GM12878 (cell line): ENCODE measurements around the gene SLAMF8. TPM values are rescaled to one million over a fixed set of nuclear protein-coding genes. Genes with fewer than 3 reads are reported as not detected.

Experiments used
- ATAC-seq: fragments of 200-7000 bp; cut with Tn5 transposase; 3 replicates; pipeline ENCODE4 v1.9.1; 2020; ENCODE audit warnings: mild to moderate bottlenecking, moderate library complexity
- BruUV-seq: library from RNA; stranded (reverse); fragments of 400-500 nt; replicated peaks from 2 replicates; lab custom pipeline; 2021; lab: Mats Ljungman, UMichigan
- CTCF ChIA-PET: fragments of 300-600 bp; sonication (Branson Sonifier 250); formaldehyde crosslinking; extraction: SDS; loops from one replicate; lab custom pipeline; 2021; ENCODE audit warnings: inconsistent platforms; lab: Yijun Ruan, JAX
- POLR2A ChIA-PET: fragments of 350-600 bp; formaldehyde crosslinking; extraction: SDS; loops from one replicate; lab custom pipeline; 2021; ENCODE audit warnings: inconsistent platforms; lab: Charles Lee
- RAD21 ChIA-PET: fragments of 300-600 bp; sonication (Branson Sonifier 250); formaldehyde crosslinking; loops from one replicate; lab custom pipeline; 2023; ENCODE audit warnings: antibody characterized with exemption; ENCODE audit not compliant: unreplicated experiment; lab: Charles Lee
- SMC1A ChIA-PET: fragments of 300-600 bp; sonication (Branson Sonifier 250); formaldehyde crosslinking; loops from one replicate; lab custom pipeline; 2023; ENCODE audit not compliant: unreplicated experiment, uncharacterized antibody; lab: Charles Lee
- DNase-seq: peaks from one replicate; pipeline ENCODE4 v3.0.0-alpha.2; 2011; ENCODE audit warnings: low read depth, low spot score
- FAIRE-seq: peaks from 3 replicates; lab custom pipeline; 2011; peaks lifted over from hg19 to GRCh38; lab: Jason Lieb, UNC
- H2AFZ ChIP-seq: 2 replicates; pipeline ENCODE4 v1.6.0; 2011; ENCODE audit warnings: low read depth, low read length, control low read depth; ENCODE audit not compliant: control insufficient read depth
- H3K27ac ChIP-seq: 2 replicates; pipeline ENCODE4 v1.5.1; 2011; ENCODE audit warnings: control low read depth; ENCODE audit not compliant: control insufficient read depth, insufficient read depth
- H3K27me3 ChIP-seq, 2 experiments: replicated peaks in 1 of 2; 2 replicates each; pipeline versions ENCODE4 v1.6.0 to v1.6.1; 2011; ENCODE audit warnings: low read length in 1 of 2; ENCODE audit not compliant: control insufficient read depth in 2 of 2, insufficient read depth in 2 of 2
- H3K36me3 ChIP-seq, 2 experiments: 2 replicates each; pipeline ENCODE4 v1.5.1; 2011; ENCODE audit warnings: low read length in 1 of 2; ENCODE audit not compliant: control insufficient read depth in 2 of 2, insufficient read depth in 2 of 2
- H3K4me1 ChIP-seq: 2 replicates; pipeline ENCODE4 v1.6.1; 2011; ENCODE audit warnings: mild to moderate bottlenecking, low read length, moderate library complexity, mixed read lengths; ENCODE audit not compliant: control insufficient read depth, insufficient read depth
- H3K4me2 ChIP-seq: 2 replicates; pipeline ENCODE4 v1.6.0; 2011; ENCODE audit warnings: control low read depth; ENCODE audit not compliant: control insufficient read depth, insufficient read depth
- H3K4me3 ChIP-seq: fragments of 200-600 bp; sonication (generic); 2 replicates; pipeline ENCODE4 v1.5.1; 2016
- H3K79me2 ChIP-seq: 2 replicates; pipeline ENCODE4 v1.6.0; 2011; ENCODE audit warnings: low read length; ENCODE audit not compliant: control insufficient read depth, insufficient read depth
- H3K9ac ChIP-seq: 2 replicates; pipeline ENCODE4 v1.8.0; 2011; ENCODE audit warnings: low read length, control low read depth, mixed read lengths; ENCODE audit not compliant: control insufficient read depth, insufficient read depth
- H3K9me3 ChIP-seq: replicated peaks from 3 replicates; pipeline ENCODE4 v1.5.1; 2011; ENCODE audit warnings: mild to moderate bottlenecking, low read length; ENCODE audit not compliant: control insufficient read depth, insufficient read depth
- H4K20me1 ChIP-seq: 2 replicates; pipeline ENCODE4 v1.6.0; 2011; ENCODE audit not compliant: control insufficient read depth, insufficient read depth
- E2F4 ChIP-seq: IDR thresholded peaks from 2 replicates; pipeline ENCODE4 v1.6.1; 2012; ENCODE audit warnings: low read depth, low read length, improper control_type of control experiment
- EGR1 ChIP-seq, 2 experiments: IDR thresholded peaks; 1 replicate in 1 of 2; 2 replicates in 1 of 2; pipeline ENCODE4 v1.6.1; 2011 to 2012; ENCODE audit warnings: low read depth in 2 of 2, low read length in 2 of 2, borderline replicate concordance in 1 of 2, mild to moderate bottlenecking in 1 of 2, moderate library complexity in 1 of 2
- EZH2 ChIP-seq: IDR thresholded peaks from 2 replicates; pipeline ENCODE4 v1.6.1; 2012; ENCODE audit warnings: low read depth, mild to moderate bottlenecking, control low read depth, inconsistent platforms, low read length, borderline replicate concordance; ENCODE audit not compliant: control insufficient read depth
- FOXK2 ChIP-seq: fragments of 450-650 bp; IDR thresholded peaks from 2 replicates; pipeline ENCODE4 v1.6.1; 2017; ENCODE audit warnings: mild to moderate bottlenecking, moderate library complexity
- KLF5 ChIP-seq: fragments of 450-650 bp; IDR thresholded peaks from 2 replicates; pipeline ENCODE4 v1.6.1; 2014; ENCODE audit warnings: mild to moderate bottlenecking; ENCODE audit not compliant: partially characterized antibody
- MXI1 ChIP-seq: fragments of 150-350 bp; IDR thresholded peaks from 2 replicates; pipeline ENCODE4 v1.6.1; 2011; ENCODE audit warnings: low read depth, mild to moderate bottlenecking, inconsistent platforms, low read length, improper control_type of control experiment
- MYB ChIP-seq: fragments of 150-350 bp; IDR thresholded peaks from 2 replicates; pipeline ENCODE4 v1.6.1; 2014; ENCODE audit warnings: mild to moderate bottlenecking, low read depth, low read length, borderline replicate concordance
- NFIC ChIP-seq: IDR thresholded peaks from 2 replicates; pipeline ENCODE4 v1.6.1; 2012; ENCODE audit warnings: low read depth, mild to moderate bottlenecking, inconsistent platforms, low read length, moderate library complexity
- POU2F2 ChIP-seq: IDR thresholded peaks from 3 replicates; pipeline ENCODE4 v1.6.1; 2011; ENCODE audit warnings: low read depth, mild to moderate bottlenecking, low read length, borderline replicate concordance
- RB1 ChIP-seq: fragments of 450-650 bp; formaldehyde crosslinking; IDR thresholded peaks from 2 replicates; pipeline ENCODE4 v1.6.1; 2017; ENCODE audit warnings: mild to moderate bottlenecking, borderline replicate concordance
- SRF ChIP-seq, 2 experiments: IDR thresholded peaks; 2 replicates each; pipeline ENCODE4 v1.6.1; 2011; ENCODE audit warnings: low read depth in 2 of 2, low read length in 2 of 2, mild to moderate bottlenecking in 1 of 2, moderate library complexity in 1 of 2
- TCF12 ChIP-seq: IDR thresholded peaks from 2 replicates; pipeline ENCODE4 v1.6.1; 2011; ENCODE audit warnings: low read depth, mild to moderate bottlenecking, low read length
- YY1 ChIP-seq: IDR thresholded peaks from 2 replicates; pipeline ENCODE4 v1.6.1; 2011; ENCODE audit warnings: low read depth, mild to moderate bottlenecking, low read length
- WGBS: methylation state at CpG from one replicate; pipeline ENCODE4 v1.1.6; 2016; ENCODE audit warnings: low lambda C conversion rate; ENCODE audit not compliant: insufficient replicate concordance, insufficient coverage; ENCODE audit errors: missing lambda C conversion rate; 5-methylcytosine and 5-hydroxymethylcytosine counted together
- in situ Hi-C: fragments of 300-500 bp; cut with MboI; formaldehyde crosslinking; loops from 9 replicates; pipeline ENCODE4 v1.14.3; 2018; ENCODE audit warnings: mixed read lengths
- intact Hi-C: fragments of 100-400 bp; cut with micrococcal nuclease; formaldehyde crosslinking; loops from one replicate; pipeline ENCODE4 v1.14.2; 2022; ENCODE audit not compliant: unreplicated experiment
- polyA plus RNA-seq, 11 experiments: library from polyadenylated mRNA; depleted of rRNA in 4 of 11; unstranded in 6 of 11; stranded (reverse) in 5 of 11; fragments of >200 nt; fragmentation: Nextera tagmentation in 4 of 11; fragmentation: Illumina TruSeq in 1 of 11; extraction: Ambion mirVana in 4 of 11; extraction: Trizol in 1 of 11; gene quantifications; 1 replicate in 1 of 11; 2 replicates in 10 of 11; pipeline versions ENCODE4 v1.2.1 to v1.2.3, GENCODE V29; 2011 to 2016; ENCODE audit warnings: inconsistent platforms in 2 of 11, missing spikeins in 2 of 11, low read depth in 1 of 11
- total RNA-seq, 4 experiments: library from RNA; depleted of rRNA in 3 of 4; stranded (reverse); fragments of >200 nt in 3 of 4; fragmentation: Illumina TruSeq in 1 of 4; extraction: Trizol in 1 of 4; gene quantifications; 2 replicates each; pipeline versions ENCODE4 v1.2.1 to v1.2.3, GENCODE V29; 2013 to 2021

SLAMF8 gene
- total and polyA plus RNA-seq, 10 of the 15 experiments (the other 5 are each of a cell fraction or from before 2014, with no cell fraction given), result 0.04 to 0.69 (median 0.10) TPM; not detected in 3

DNA sequence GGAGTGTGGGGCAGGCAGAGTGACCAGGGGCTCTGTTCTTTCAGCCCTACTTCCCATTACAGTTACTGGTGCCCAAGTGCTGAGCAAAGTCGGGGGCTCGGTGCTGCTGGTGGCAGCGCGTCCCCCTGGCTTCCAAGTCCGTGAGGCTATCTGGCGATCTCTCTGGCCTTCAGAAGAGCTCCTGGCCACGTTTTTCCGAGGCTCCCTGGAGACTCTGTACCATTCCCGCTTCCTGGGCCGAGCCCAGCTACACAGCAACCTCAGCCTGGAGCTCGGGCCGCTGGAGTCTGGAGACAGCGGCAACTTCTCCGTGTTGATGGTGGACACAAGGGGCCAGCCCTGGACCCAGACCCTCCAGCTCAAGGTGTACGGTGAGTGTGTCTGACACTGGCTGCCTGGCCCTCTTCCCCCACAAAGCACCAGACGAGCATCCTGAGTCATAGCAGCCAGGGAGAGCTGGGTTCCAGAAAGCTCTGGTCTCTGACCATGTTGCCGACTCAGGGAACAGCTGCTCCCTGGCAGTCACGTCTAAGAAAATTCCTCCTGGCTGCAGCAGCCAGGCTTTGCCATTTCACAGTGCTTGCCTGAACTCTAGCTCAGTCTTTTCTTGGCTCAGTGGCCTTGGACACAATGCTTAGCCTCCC lies 3.3 kb downstream of the SLAMF8 start:
- no peak overlapping the region for H2AFZ ChIP-seq
- intact Hi-C loops (loop anchor here (2.0 to 5.0 kb wide), 2 partner anchors 31 to 48 kb away; partner anchors contain the start of gene DUSP23), in situ Hi-C loops (no loop called here)
- no peak overlapping the region for H3K4me3 ChIP-seq
- no peak for DNase-seq
- ChIA-PET POLR2A (no interaction called here), SMC1A (interaction anchor here (0.9 to 3.4 kb wide), 6 partner anchors 9 to 65 kb away, joined by 3 to 21 read pairs (median 4); no protein-coding TSS in a partner anchor), RAD21 (interaction anchor here (0.8 to 1.5 kb wide), 3 partner anchors 31 to 61 kb away, joined by 3 to 7 read pairs (median 4); no protein-coding TSS in a partner anchor), CTCF (interaction anchor here (0.6 to 16.1 kb wide), 4 partner anchors 12 to 593 kb away, joined by 3 to 178 read pairs (median 4); partner anchors contain the start of gene FCRL6)
- peaks cover 2% of the 10 kb centered on the region; the same call in 1 of the 3 replicates for H3K9me3 ChIP-seq
- H3K4me2 ChIP-seq, result no peak overlapping the region
- H3K27me3 ChIP-seq, result no peaks in the 10 kb centered on the region
- H3K36me3 ChIP-seq, result no peaks in the 10 kb centered on the region
- no peak overlapping the region for H3K27ac ChIP-seq
- 73% methylated on average over 18 of the region's 18 CpGs for WGBS
- H3K4me1 ChIP-seq, result peaks cover 35% of the 10 kb centered on the region
- BruUV-seq, result no TSS peak
- no peaks in the 10 kb centered on the region for H3K79me2 ChIP-seq
- no peak overlapping the region for H3K9ac ChIP-seq
- ATAC-seq, result no peak
- no peaks in the 10 kb centered on the region for H4K20me1 ChIP-seq
- FAIRE-seq, result no peak
- TF ChIP-seq EZH2 (no peak), YY1 (no peak), KLF5 (no peak), E2F4 (no peak), MYB (no peak), RB1 (no peak), EGR1 (IDR thresholded peaks at IDR 0.05; ENCODE audit: borderline replicate concordance in 1 of 2, low read depth in 2 of 2, low read length in 2 of 2) (no peak), MXI1 (no peak), POU2F2 (no peak), SRF (IDR thresholded peaks at IDR 0.05; ENCODE audit: low read depth in 2 of 2, low read length in 2 of 2) (no peak), NFIC (no peak), FOXK2 (no peak), TCF12 (no peak)
